Activated gamma-delta T cell (primary cell): Measurements from ENCODE around the gene SCFD2.
"Not testable (repeated sequence)": the region's sequence is repeated elsewhere in the genome, so short reads cannot be mapped to it uniquely, and the experiment has no call there.

Source experiments
- DNase-seq: peaks from one replicate; lab custom pipeline; 2025; lab: John Stamatoyannopoulos, UW

The SCFD2 gene

GRCh38 chr4:53238352-53238751, 127.5 kb downstream of the SCFD2 start:
- not testable (repeated sequence) for DNase-seq

GRCh38 chr4:53237811-53238210, 128.1 kb downstream of the SCFD2 start:
- DNase-seq: peak; percentile 7

GRCh38 chr4:53236624-53237023, 129.2 kb downstream of the SCFD2 start:
- not testable (repeated sequence) for DNase-seq

GRCh38 chr4:53235547-53235946, 130.3 kb downstream of the SCFD2 start:
- no peak for DNase-seq

GRCh38 chr4:53234669-53235068, 131.2 kb downstream of the SCFD2 start:
- no peak for DNase-seq

- DNase-seq: no peak
These were observed 131.8 kb downstream of the SCFD2 start for GRCh38 chr4:53234111-53234510.

- DNase-seq: no peak
These were observed 132.6 kb downstream of the SCFD2 start for GRCh38 chr4:53233114-53233795.

GRCh38 chr4:53232371-53232770, 133.5 kb downstream of the SCFD2 start:
- DNase-seq: no peak

GRCh38 chr4:53228036-53228435, 137.8 kb downstream of the SCFD2 start:
- DNase-seq: no peak

GRCh38 chr4:53227451-53227850, 138.4 kb downstream of the SCFD2 start:
- DNase-seq: no peak

- no peak for DNase-seq
These were observed 143.9 kb downstream of the SCFD2 start for GRCh38 chr4:53221832-53222480.

GRCh38 chr4:53219148-53219547, 146.7 kb downstream of the SCFD2 start:
- DNase-seq: not testable (repeated sequence)

- no peak for DNase-seq
These were observed 157.1 kb downstream of the SCFD2 start for GRCh38 chr4:53208753-53209152.

GRCh38 chr4:53205970-53206369, 159.9 kb downstream of the SCFD2 start:
- no peak for DNase-seq

GRCh38 chr4:53199356-53199755, 166.5 kb downstream of the SCFD2 start:
- DNase-seq: no peak

- DNase-seq: no peak
These were observed 168.1 kb downstream of the SCFD2 start for GRCh38 chr4:53197772-53198142.

- no peak for DNase-seq
These were observed 168.7 kb downstream of the SCFD2 start for GRCh38 chr4:53196882-53197771.

GRCh38 chr4:53195815-53196661, 169.8 kb downstream of the SCFD2 start:
- DNase-seq: no peak

GRCh38 chr4:53194727-53195126, 171.1 kb downstream of the SCFD2 start:
- no peak for DNase-seq

- DNase-seq: no peak
These were observed 172.8 kb downstream of the SCFD2 start for GRCh38 chr4:53193111-53193510.

- no peak for DNase-seq
These were observed 173.4 kb downstream of the SCFD2 start for GRCh38 chr4:53192496-53192895.

- DNase-seq: no peak
These were observed 173.9 kb downstream of the SCFD2 start for GRCh38 chr4:53191997-53192396.
